Heart right ventricle (tissue), 16 donors: ENCODE results near the gene DOCK9. TPM values are rescaled to one million over a fixed set of nuclear protein-coding genes. Genes with fewer than 3 reads are reported as not detected.

Experiments used
- ATAC-seq, 8 donors: fragments of 200-7000 bp; cut with Tn5 transposase; one replicate each; pipeline ENCODE4 v1.9.1; 2020; ENCODE audit warnings: mild to moderate bottlenecking in 8 of 8, moderate library complexity in 8 of 8, moderate number of reproducible peaks in 1 of 8
- DNase-seq, 2 donors: peaks; one replicate each; pipeline ENCODE4 v3.0.0-alpha.2; 2020
- H3K27ac ChIP-seq, 10 donors: fragments of 200-600 bp; sonication (generic) in 2 of 10; one replicate each; pipeline versions ENCODE4 v1.5.0 to v1.8.0; 2020 to 2022; ENCODE audit warnings: mild to moderate bottlenecking in 3 of 10
- H3K27me3 ChIP-seq, 7 donors: fragments of 200-600 bp; one replicate each; pipeline ENCODE4 v1.8.0; 2021 to 2022; ENCODE audit warnings: mild to moderate bottlenecking in 2 of 7
- H3K36me3 ChIP-seq, 9 donors: fragments of 200-600 bp; sonication (generic) in 1 of 9; one replicate each; pipeline versions ENCODE4 v1.5.0 to v1.8.0; 2020 to 2022; ENCODE audit warnings: mild to moderate bottlenecking in 2 of 9
- H3K4me1 ChIP-seq, 9 donors: fragments of 200-600 bp; sonication (generic) in 1 of 9; one replicate each; pipeline versions ENCODE4 v1.5.0 to v1.8.0; 2020 to 2022; ENCODE audit warnings: mild to moderate bottlenecking in 4 of 9
- H3K4me3 ChIP-seq, 10 donors: fragments of 200-600 bp; sonication (generic) in 2 of 10; one replicate each; pipeline versions ENCODE4 v1.5.0 to v1.8.0; 2020 to 2022; ENCODE audit warnings: mild to moderate bottlenecking in 7 of 10, moderate library complexity in 2 of 10
- H3K9me3 ChIP-seq, 11 donors: fragments of 200-600 bp in 10 of 11; sonication (generic) in 2 of 11; one replicate each; pipeline versions ENCODE4 v1.5.0 to v1.8.0; 2013 to 2022; ENCODE audit warnings: mild to moderate bottlenecking in 2 of 11, control low read depth in 1 of 11, moderate library complexity in 1 of 11
- CTCF ChIP-seq, 9 donors: fragments of 200-600 bp; sonication (generic) in 2 of 9; IDR thresholded peaks; one replicate each; pipeline versions ENCODE4 v1.5.0 to v1.8.0; 2021 to 2022; ENCODE audit warnings: antibody characterized with exemption in 9 of 9, mild to moderate bottlenecking in 5 of 9, moderate library complexity in 1 of 9
- WGBS, 2 donors: extraction: QIAGEN DNeasy Blood & Tissue Kit; methylation state at CpG; one replicate each; pipeline ENCODE4 v1.1.7; 2013; ENCODE audit warnings: inconsistent platforms in 1 of 2; 5-methylcytosine and 5-hydroxymethylcytosine counted together
- intact Hi-C, 10 donors: fragments of 100-400 bp; cut with DNase I; formaldehyde crosslinking; loops; one replicate each; pipeline versions ENCODE4 v1.11.1 to v1.14.2; 2022
- polyA plus RNA-seq, 2 donors: library from polyadenylated mRNA; stranded (reverse); fragments of 200-250 nt; gene quantifications; one replicate each; pipeline ENCODE4 v1.2.3, GENCODE V29; 2013
- total RNA-seq, 10 donors: library from RNA; stranded (reverse); fragmentation: NEBNext Ultra II Directional in 3 of 10; extraction: Animal tissue kit (Norgen Biotek cat#: 25700) in 3 of 10; gene quantifications; one replicate each; pipeline versions ENCODE4 v1.2.1 to v1.2.4, GENCODE V29; 2021 to 2023
- donor health status: Arrhythmogenic right ventricular cardiomyopathy.
- donor health status: ischemic (EF 13 %, LVEDD 7.1; RV severe dilation, severe dysfunction).
- donor health status: healthy with polysubstance abuse.
- donor health status: DM: no; HTN: yes; CAD: no.
- donor health status: DM: no; HTN: no; CAD: no.
- donor health status: ischemic (EF 25% LVEDD 6.9; RV normal size, moderate dysfunction).
- donor health status: ischemic (EF 25% LVEDD 5.7; RV mildly dilated, moderate dysfunction).
- donor health status: healthy.
- donor health status: DM: yes; HTN: yes; CAD: no.
- donor health status: Ischemic cardiomyopathy.
- donor health status: ischemic (EF 35%, LVEDD 5.7; RV mildly dilated, moderate dysfunction).
- donor health status: nonischemic (EF 11% LVEDD 7.7; RV severe dilation, severe dysfunction).
- donor health status: DM: yes; HTN: yes; CAD: no.
- donor health status: PGD.
- donor health status: ischemic (EF 29% LVEDD 5.4; RV normal size, mild dysfunction).
- donor health status: nonischemic (EF 23%, LVEDD 6.1; RV moderate dilation, normal function).

DOCK9 gene
- total and polyA plus RNA-seq, 12 donors = 31.6 to 73.7 (median 43.4) TPM

- intact Hi-C loops = no loop called here
- no peaks in the 10 kb centered on the region for H3K36me3 ChIP-seq
- no peak overlapping the region for H3K4me3 ChIP-seq
- TF ChIP-seq CTCF (IDR thresholded peaks at IDR 0.05) = no peak
- WGBS, 2 donors = 70 to 72% methylated on average over 6 of the region's 6 CpGs
- DNase-seq (no peak), ATAC-seq (peak in 1 of 8 donors; percentile 47)
- peaks cover 0 to 39% (median 6%) of the 10 kb centered on the region in 9 donors for H3K4me1 ChIP-seq
- no peak overlapping the region for H3K27ac ChIP-seq
- H3K27me3 ChIP-seq = peaks cover 0 to 4% (median 0%) of the 10 kb centered on the region in 7 donors
- peaks cover 0 to 4% (median 0%) of the 10 kb centered on the region in 11 donors for H3K9me3 ChIP-seq
Observed at GRCh38 chr13:98988780-98989179, 10.9 kb upstream of the DOCK9 start.

- intact Hi-C loops = no loop called here
- Histone ChIP-seq H3K9me3 (peaks cover 0 to 4% (median 0%) of the 10 kb centered on the region in 11 donors), H3K36me3 (no peaks in the 10 kb centered on the region), H3K27me3 (peaks cover 0 to 4% (median 0%) of the 10 kb centered on the region in 7 donors), H3K4me3 (no peak overlapping the region), H3K27ac (no peak overlapping the region), H3K4me1 (peaks cover 0 to 39% (median 6%) of the 10 kb centered on the region in 9 donors)
- 58 to 64% methylated on average over 5 of the region's 5 CpGs for WGBS, 2 donors
- ATAC-seq = no peak
- DNase-seq = no peak
- no peak for TF ChIP-seq CTCF (IDR thresholded peaks at IDR 0.05)
Observed at GRCh38 chr13:98988277-98988676, 10.4 kb upstream of the DOCK9 start.

- intact Hi-C loops = loop anchor here in 1 of 10 donors (1.0 kb wide), 1 partner anchor 20 kb away; no protein-coding TSS in a partner anchor
- H3K36me3 ChIP-seq = no peaks in the 10 kb centered on the region
- H3K27me3 ChIP-seq = peaks cover 0 to 4% (median 0%) of the 10 kb centered on the region in 7 donors
- no peak for TF ChIP-seq CTCF (IDR thresholded peaks at IDR 0.05)
- 74 to 78% methylated on average over 6 of the region's 6 CpGs for WGBS, 2 donors
- H3K4me1 ChIP-seq = peaks cover 0 to 40% (median 6%) of the 10 kb centered on the region in 9 donors
- no peak for DNase-seq
- H3K9me3 ChIP-seq = peaks cover 0 to 4% (median 0%) of the 10 kb centered on the region in 11 donors
- no peak for ATAC-seq
- H3K4me3 ChIP-seq = no peak overlapping the region
- no peak overlapping the region for H3K27ac ChIP-seq
Observed at GRCh38 chr13:98987275-98987674, 9.4 kb upstream of the DOCK9 start.

- peak overlapping the region in 5 of 10 donors; percentile 25 to 55 (median 35) for H3K27ac ChIP-seq
- peak in 5 of 8 donors; percentile 17 to 57 (median 33) for ATAC-seq
- H3K4me1 ChIP-seq = peaks cover 0 to 50% (median 10%) of the 10 kb centered on the region in 9 donors
- 66 to 70% methylated on average over 8 of the region's 8 CpGs for WGBS, 2 donors
- H3K9me3 ChIP-seq = peaks cover 0 to 4% (median 0%) of the 10 kb centered on the region in 11 donors
- H3K4me3 ChIP-seq = no peak overlapping the region
- no peaks in the 10 kb centered on the region for H3K36me3 ChIP-seq
- TF ChIP-seq CTCF (IDR thresholded peaks at IDR 0.05) = no peak
- DNase-seq = no peak
- intact Hi-C loops = no loop called here
- H3K27me3 ChIP-seq = peaks cover 0 to 4% (median 0%) of the 10 kb centered on the region in 7 donors
Observed at GRCh38 chr13:98986226-98986846, 8.5 kb upstream of the DOCK9 start.
